HG03066 (cell line): Measurements from ENCODE around the gene ADAMTS2.
"Not testable (repeated sequence)": the region's sequence is repeated elsewhere in the genome, so short reads cannot be mapped to it uniquely, and the experiment has no call there.

ENCODE experiments used
- ATAC-seq: cut with Tn5 transposase; IDR thresholded peaks from one replicate; pipeline ENCODE4 v1.9.1; 2021; ENCODE audit warnings: low read depth; ENCODE audit not compliant: unreplicated experiment

ADAMTS2 gene

GRCh38 chr5:179223528-179223927, 121.7 kb downstream of the ADAMTS2 start:
- no peak for ATAC-seq

GRCh38 chr5:179222246-179223017, 122.8 kb downstream of the ADAMTS2 start:
- ATAC-seq, result no peak

- ATAC-seq, result no peak
Observed at GRCh38 chr5:179221877-179222220, 123.4 kb downstream of the ADAMTS2 start.

GRCh38 chr5:179221196-179221876, 123.9 kb downstream of the ADAMTS2 start:
- no peak for ATAC-seq

GRCh38 chr5:179220716-179221115, 124.5 kb downstream of the ADAMTS2 start:
- ATAC-seq, result no peak

- no peak for ATAC-seq
Observed at GRCh38 chr5:179219661-179220620, 125.3 kb downstream of the ADAMTS2 start.

GRCh38 chr5:179218943-179219330, 126.3 kb downstream of the ADAMTS2 start:
- ATAC-seq, result no peak

GRCh38 chr5:179217956-179218942, 127.0 kb downstream of the ADAMTS2 start:
- ATAC-seq, result no peak

GRCh38 chr5:179217356-179217755, 127.9 kb downstream of the ADAMTS2 start:
- ATAC-seq, result no peak

- not testable (repeated sequence) for ATAC-seq
Observed at GRCh38 chr5:179216381-179216780, 128.9 kb downstream of the ADAMTS2 start.

- no peak for ATAC-seq
Observed at GRCh38 chr5:179215576-179215975, 129.7 kb downstream of the ADAMTS2 start.

GRCh38 chr5:179214678-179215077, 130.6 kb downstream of the ADAMTS2 start:
- ATAC-seq, result no peak

- no peak for ATAC-seq
Observed at GRCh38 chr5:179212870-179213269, 132.4 kb downstream of the ADAMTS2 start.

GRCh38 chr5:179211631-179212030, 133.6 kb downstream of the ADAMTS2 start:
- no peak for ATAC-seq

- ATAC-seq, result no peak
Observed at GRCh38 chr5:179211068-179211467, 134.2 kb downstream of the ADAMTS2 start.

GRCh38 chr5:179210478-179210877, 134.8 kb downstream of the ADAMTS2 start:
- ATAC-seq, result no peak

- no peak for ATAC-seq
Observed at GRCh38 chr5:179209359-179210150, 135.7 kb downstream of the ADAMTS2 start.

- no peak for ATAC-seq
Observed at GRCh38 chr5:179208706-179209358, 136.4 kb downstream of the ADAMTS2 start.
